HepG2 (cell line): ENCODE measurements around the gene KIAA1217. TPM values are rescaled to one million over a fixed set of nuclear protein-coding genes. Genes with fewer than 3 reads are reported as not detected.

ENCODE experiments used
- ATAC-seq: fragments of 200-7000 bp; cut with Tn5 transposase; 3 replicates; pipeline ENCODE4 v1.9.1; 2020; ENCODE audit warnings: mild to moderate bottlenecking, moderate library complexity
- BruUV-seq: library from RNA; stranded (reverse); fragments of 400-500 nt; replicated peaks from 2 replicates; lab custom pipeline; 2021; lab: Mats Ljungman, UMichigan
- CTCF ChIA-PET: fragments of 300-600 bp; formaldehyde crosslinking; extraction: SDS; loops from one replicate; lab custom pipeline; 2021; ENCODE audit warnings: low total read pairs, inconsistent platforms, low intra/inter-chr PET ratio; lab: Yijun Ruan, JAX
- POLR2A ChIA-PET: fragments of 350-600 bp; sonication (Branson Sonifier 250); formaldehyde crosslinking; loops from one replicate; lab custom pipeline; 2020; ENCODE audit warnings: antibody characterized with exemption, inconsistent platforms; lab: Yijun Ruan, JAX
- DNase-seq: peaks from one replicate; pipeline ENCODE4 v3.0.0-alpha.2; 2015; ENCODE audit warnings: low spot score
- FAIRE-seq: peaks from 3 replicates; lab custom pipeline; 2011; peaks lifted over from hg19 to GRCh38; lab: Jason Lieb, UNC
- H2AFZ ChIP-seq: one replicate; pipeline ENCODE4 v1.6.1; 2011; ENCODE audit warnings: low read length, inconsistent platforms
- H3K27ac ChIP-seq: fragments of 300-600 bp; 3 replicates; pipeline ENCODE4 v1.8.0; 2011; ENCODE audit warnings: mixed run types, mild to moderate bottlenecking, mixed read lengths, low read length, inconsistent platforms; ENCODE audit not compliant: insufficient read depth; ENCODE audit errors: extremely low read length
- H3K27me3 ChIP-seq, 2 experiments: fragments of 200-600 bp in 1 of 2; 2 replicates in 1 of 2; 3 replicates in 1 of 2; pipeline versions ENCODE4 v1.6.0 to v1.8.0; 2011; ENCODE audit warnings: low read length in 2 of 2, mild to moderate bottlenecking in 2 of 2, moderate library complexity in 2 of 2, inconsistent platforms in 1 of 2; ENCODE audit not compliant: insufficient read depth in 2 of 2, control insufficient read depth in 1 of 2
- H3K36me3 ChIP-seq, 2 experiments: fragments of 200-600 bp in 1 of 2; replicated peaks in 1 of 2; 2 replicates in 1 of 2; 3 replicates in 1 of 2; pipeline versions ENCODE4 v1.5.1 to v1.8.0; 2011; ENCODE audit warnings: low read length in 2 of 2, inconsistent platforms in 1 of 2; ENCODE audit not compliant: insufficient read depth in 2 of 2, control insufficient read depth in 1 of 2
- H3K4me1 ChIP-seq: 2 replicates; pipeline ENCODE4 v1.5.1; 2012; ENCODE audit warnings: low read length, inconsistent platforms; ENCODE audit not compliant: insufficient read depth
- H3K4me2 ChIP-seq: 2 replicates; pipeline ENCODE4 v1.6.0; 2011; ENCODE audit warnings: low read depth, low read length, inconsistent platforms
- H3K4me3 ChIP-seq, 3 experiments: fragments of 200-600 bp in 1 of 3; sonication (generic), shearing (Covaris generic) in 1 of 3; replicated peaks in 1 of 3; 2 replicates each; pipeline ENCODE4 v1.5.1; 2011 to 2016; ENCODE audit warnings: low read length in 3 of 3, inconsistent platforms in 2 of 3, low read depth in 2 of 3, mild to moderate bottlenecking in 2 of 3, control low read depth in 1 of 3, mixed read lengths in 1 of 3; ENCODE audit not compliant: insufficient read depth in 1 of 3
- H3K79me2 ChIP-seq: one replicate; pipeline ENCODE4 v1.6.1; 2011; ENCODE audit warnings: low read length, inconsistent platforms; ENCODE audit not compliant: insufficient read depth
- H3K9ac ChIP-seq: 2 replicates; pipeline ENCODE4 v1.6.0; 2011; ENCODE audit warnings: mild to moderate bottlenecking, low read depth, low read length, inconsistent platforms; ENCODE audit not compliant: insufficient read depth
- H3K9me3 ChIP-seq: 2 replicates; pipeline ENCODE4 v1.5.1; 2012; ENCODE audit warnings: mild to moderate bottlenecking, low read length
- H4K20me1 ChIP-seq: 2 replicates; pipeline ENCODE4 v1.6.0; 2011; ENCODE audit warnings: inconsistent platforms, mild to moderate bottlenecking, low read length, moderate library complexity; ENCODE audit not compliant: insufficient read depth
- FOXA1 ChIP-seq, 2 experiments: fragments of 450-650 bp in 1 of 2; sonication (generic) in 1 of 2; formaldehyde crosslinking in 1 of 2; IDR thresholded peaks; 2 replicates each; pipeline versions ENCODE4 v1.4.0 to v1.6.1; 2016 to 2020; ENCODE audit warnings: missing genetic modification reagents in 1 of 2
- HCFC1 ChIP-seq: fragments of 150-350 bp; IDR thresholded peaks from 2 replicates; pipeline ENCODE4 v1.6.1; 2014; ENCODE audit warnings: low read depth, low read length
- MEIS2 ChIP-seq: sonication (generic); formaldehyde crosslinking; IDR thresholded peaks from 2 replicates; pipeline ENCODE4 v1.9.0; 2021; ENCODE audit warnings: mild to moderate bottlenecking, missing genetic modification reagents
- NCOA1 ChIP-seq: sonication (generic); formaldehyde crosslinking; IDR thresholded peaks from 2 replicates; pipeline ENCODE4 v1.9.0; 2021; ENCODE audit warnings: missing genetic modification reagents
- ZEB1 ChIP-seq: IDR thresholded peaks from 2 replicates; pipeline ENCODE4 v1.6.1; 2012; ENCODE audit warnings: mild to moderate bottlenecking, low read depth, inconsistent platforms; ENCODE audit not compliant: insufficient replicate concordance
- ZNF746 ChIP-seq: sonication (generic); formaldehyde crosslinking; IDR thresholded peaks from 2 replicates; pipeline ENCODE4 v1.8.0; 2022; ENCODE audit warnings: mild to moderate bottlenecking, missing genetic modification reagents
- WGBS: methylation state at CpG from one replicate; pipeline ENCODE4 v1.1.6; 2017; ENCODE audit warnings: low lambda C conversion rate; 5-methylcytosine and 5-hydroxymethylcytosine counted together
- in situ Hi-C: cut with HindIII; loops from 2 replicates; pipeline ENCODE4 v1.10.0; 2017; ENCODE audit warnings: low pct_unique_long_range_greater_than_20kb; ENCODE audit not compliant: extremely low pct_ligation_motif_present
- intact Hi-C: fragments of 100-400 bp; cut with micrococcal nuclease; formaldehyde crosslinking; loops from one replicate; pipeline ENCODE4 v1.10.0; 2022; ENCODE audit not compliant: unreplicated experiment
- polyA plus RNA-seq, 8 experiments: library from polyadenylated mRNA; depleted of rRNA in 3 of 8; stranded (reverse) in 7 of 8; unstranded in 1 of 8; fragments of >200 nt; fragmentation: Illumina TruSeq in 4 of 8; extraction: Trizol in 4 of 8; gene quantifications; 2 replicates each; pipeline versions ENCODE4 v1.2.1 to v1.2.3, GENCODE V29; 2011 to 2016; ENCODE audit warnings: low read depth in 4 of 8, missing spikeins in 1 of 8, mixed read lengths in 1 of 8; ENCODE audit not compliant: insufficient read depth in 1 of 8
- total RNA-seq, 5 experiments: library from RNA; depleted of rRNA; stranded (reverse); fragments of >200 nt; fragmentation: Illumina TruSeq; extraction: Trizol; gene quantifications; 2 replicates each; pipeline ENCODE4 v1.2.3, GENCODE V29; 2016; ENCODE audit warnings: low read depth in 1 of 5
- TF ChIP-seq, protein P1 (sequence below): IDR thresholded peaks from 2 replicates; pipeline ENCODE4 v1.4.0; 2020; ENCODE audit warnings: mild to moderate bottlenecking, missing genetic modification reagents

Gene KIAA1217
- total and polyA plus RNA-seq, 2 of the 13 experiments (the other 11 are each of a cell fraction or from before 2014, with no cell fraction given), result 4.6 to 10.9 TPM

DNA sequence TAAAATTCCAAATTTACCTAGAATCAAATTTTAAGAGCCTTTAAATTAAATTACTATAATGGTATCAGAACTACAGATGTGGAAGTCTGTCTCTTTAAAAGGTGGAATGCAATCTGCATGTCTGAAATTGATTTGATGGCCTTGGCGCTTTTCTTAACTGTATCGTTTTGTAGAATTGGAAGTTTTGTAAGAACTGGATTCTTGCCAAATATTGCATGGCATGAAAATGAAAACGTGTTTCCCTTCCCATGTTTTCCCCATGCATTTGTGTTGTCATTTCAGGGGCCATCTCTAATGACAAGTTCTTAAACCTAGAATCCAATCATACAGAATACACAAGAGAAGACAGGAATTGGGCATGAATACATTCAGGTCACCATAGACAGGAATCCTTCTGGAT lies 162.5 kb downstream of the KIAA1217 start:
- CTCF ChIA-PET, result no interaction called here
- in situ Hi-C loops, result no loop called here
- TF ChIP-seq ZEB1, result no peak
- no peak for TF ChIP-seq NCOA1 (CRISPR knock-in tag)
- no peak for TF ChIP-seq ZNF746 (CRISPR knock-in tag)
- TF ChIP-seq FOXA1 (IDR thresholded peaks at IDR 0.05), result no peak
- no peak for TF ChIP-seq FOXA1 (CRISPR knock-in tag; IDR thresholded peaks at IDR 0.05)
- TF ChIP-seq, protein P1, sequence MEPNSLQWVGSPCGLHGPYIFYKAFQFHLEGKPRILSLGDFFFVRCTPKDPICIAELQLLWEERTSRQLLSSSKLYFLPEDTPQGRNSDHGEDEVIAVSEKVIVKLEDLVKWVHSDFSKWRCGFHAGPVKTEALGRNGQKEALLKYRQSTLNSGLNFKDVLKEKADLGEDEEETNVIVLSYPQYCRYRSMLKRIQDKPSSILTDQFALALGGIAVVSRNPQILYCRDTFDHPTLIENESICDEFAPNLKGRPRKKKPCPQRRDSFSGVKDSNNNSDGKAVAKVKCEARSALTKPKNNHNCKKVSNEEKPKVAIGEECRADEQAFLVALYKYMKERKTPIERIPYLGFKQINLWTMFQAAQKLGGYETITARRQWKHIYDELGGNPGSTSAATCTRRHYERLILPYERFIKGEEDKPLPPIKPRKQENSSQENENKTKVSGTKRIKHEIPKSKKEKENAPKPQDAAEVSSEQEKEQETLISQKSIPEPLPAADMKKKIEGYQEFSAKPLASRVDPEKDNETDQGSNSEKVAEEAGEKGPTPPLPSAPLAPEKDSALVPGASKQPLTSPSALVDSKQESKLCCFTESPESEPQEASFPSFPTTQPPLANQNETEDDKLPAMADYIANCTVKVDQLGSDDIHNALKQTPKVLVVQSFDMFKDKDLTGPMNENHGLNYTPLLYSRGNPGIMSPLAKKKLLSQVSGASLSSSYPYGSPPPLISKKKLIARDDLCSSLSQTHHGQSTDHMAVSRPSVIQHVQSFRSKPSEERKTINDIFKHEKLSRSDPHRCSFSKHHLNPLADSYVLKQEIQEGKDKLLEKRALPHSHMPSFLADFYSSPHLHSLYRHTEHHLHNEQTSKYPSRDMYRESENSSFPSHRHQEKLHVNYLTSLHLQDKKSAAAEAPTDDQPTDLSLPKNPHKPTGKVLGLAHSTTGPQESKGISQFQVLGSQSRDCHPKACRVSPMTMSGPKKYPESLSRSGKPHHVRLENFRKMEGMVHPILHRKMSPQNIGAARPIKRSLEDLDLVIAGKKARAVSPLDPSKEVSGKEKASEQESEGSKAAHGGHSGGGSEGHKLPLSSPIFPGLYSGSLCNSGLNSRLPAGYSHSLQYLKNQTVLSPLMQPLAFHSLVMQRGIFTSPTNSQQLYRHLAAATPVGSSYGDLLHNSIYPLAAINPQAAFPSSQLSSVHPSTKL (CRISPR knock-in tag), result no peak
- TF ChIP-seq MEIS2, result no peak
- TF ChIP-seq HCFC1, result no peak
- H4K20me1 ChIP-seq, result no peaks in the 10 kb centered on the region
- FAIRE-seq (no peak), DNase-seq (no peak), ATAC-seq (no peak)
- H2AFZ ChIP-seq, result no peak overlapping the region
- H3K36me3 ChIP-seq, result peaks cover 0 to 1% of the 10 kb centered on the region in 2 experiments; a peak in 2 of 5 replicates
- no peaks in the 10 kb centered on the region for H3K79me2 ChIP-seq
- WGBS, result 87% methylated on average over 3 of the region's 3 CpGs
- no peak overlapping the region for H3K4me2 ChIP-seq
- peaks cover 9% of the 10 kb centered on the region; the same call in 1 of the 2 replicates for H3K4me1 ChIP-seq
- no peak overlapping the region for H3K9ac ChIP-seq
- H3K9me3 ChIP-seq, result no peaks in the 10 kb centered on the region
- no TSS peak for BruUV-seq
- POLR2A ChIA-PET, result no interaction called here
- no peak overlapping the region for H3K4me3 ChIP-seq
- H3K27me3 ChIP-seq, result no peaks in the 10 kb centered on the region
- intact Hi-C loops, result no loop called here
- no peak overlapping the region for H3K27ac ChIP-seq
